ENCODE results near the gene RNF187. TPM values are rescaled to one million over a fixed set of nuclear protein-coding genes. Genes with fewer than 3 reads are reported as not detected.
A peak's percentile ranks its signal among the peaks of the same experiment; 100 is the strongest.

RNF187 gene
- total RNA-seq, 1 experiment from 2014 or later: 141 TPM

- TF ChIP-seq GRHL2 (CRISPR knock-in tag; IDR thresholded peaks at IDR 0.05; ENCODE audit: insufficient replicate concordance, severe bottlenecking) (no peak), FOXP4 (CRISPR knock-in tag; IDR thresholded peaks at IDR 0.05) (peak; percentile 97), RELA (CRISPR knock-in tag; IDR thresholded peaks at IDR 0.05; ENCODE audit: borderline replicate concordance) (no peak), HMGA2 (CRISPR knock-in tag; IDR thresholded peaks at IDR 0.05) (peak; percentile 2; the same call in 1 of the 2 replicates), GTF2I (CRISPR knock-in tag; conservative IDR thresholded peaks at IDR 0.05) (no peak)
Observed at GRCh38 chr1:228486596-228487335, 416 bp upstream of the RNF187 start (continued).

DNA sequence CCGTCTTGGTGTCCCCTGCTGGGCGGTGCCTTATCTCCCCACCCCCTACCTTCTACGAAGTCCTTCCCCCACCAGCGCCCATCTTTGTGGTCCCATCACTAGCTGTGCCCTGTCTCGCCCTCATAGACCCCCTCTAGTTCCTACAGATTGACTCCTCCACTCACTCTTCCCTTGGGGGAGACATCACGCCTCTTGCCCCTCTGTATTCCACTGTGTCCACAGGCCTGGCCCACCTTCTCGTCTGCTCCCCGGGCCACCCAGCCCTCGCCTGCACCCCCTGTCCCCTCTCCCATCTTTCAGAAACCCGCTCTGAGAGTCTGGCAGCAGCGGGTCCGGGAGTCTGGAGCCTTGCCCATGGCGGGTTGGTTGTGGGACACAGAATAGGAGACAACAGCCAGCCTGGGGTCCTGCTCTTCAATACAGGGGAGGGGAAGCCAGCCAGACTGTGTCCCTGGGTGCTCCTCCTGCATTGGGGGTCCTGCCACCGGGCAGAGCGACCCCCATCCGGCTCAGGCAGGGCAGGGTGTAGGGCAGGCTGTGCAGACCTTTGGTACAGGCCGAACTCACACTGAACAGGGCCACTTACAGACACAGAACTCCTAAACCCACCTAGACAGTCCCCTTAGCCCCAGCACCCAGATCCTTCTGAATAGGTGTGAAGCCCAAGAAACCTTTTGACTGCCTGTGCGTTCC is 1.1 kb downstream of the RNF187 start:
- ChIA-PET CTCF (no interaction called here), POLR2A (interaction anchor here (0.7 to 2.0 kb wide), 2 partner anchors 30 to 31 kb away, joined by 3 to 7 read pairs; a partner anchor contains a TSS)
- DNase-seq (ENCODE audit: low spot score) (no peak), ATAC-seq (no peak)
- H3K4me1 Mint-ChIP-seq: peaks cover 5% of the 10 kb centered on the region; the same call in 1 of the 2 replicates
- TF ChIP-seq GTF2I (CRISPR knock-in tag; conservative IDR thresholded peaks at IDR 0.05): no peak
- TF ChIP-seq ARID4B (CRISPR knock-in tag; IDR thresholded peaks at IDR 0.05; ENCODE audit: borderline replicate concordance): no peak
- TF ChIP-seq, protein P1, sequence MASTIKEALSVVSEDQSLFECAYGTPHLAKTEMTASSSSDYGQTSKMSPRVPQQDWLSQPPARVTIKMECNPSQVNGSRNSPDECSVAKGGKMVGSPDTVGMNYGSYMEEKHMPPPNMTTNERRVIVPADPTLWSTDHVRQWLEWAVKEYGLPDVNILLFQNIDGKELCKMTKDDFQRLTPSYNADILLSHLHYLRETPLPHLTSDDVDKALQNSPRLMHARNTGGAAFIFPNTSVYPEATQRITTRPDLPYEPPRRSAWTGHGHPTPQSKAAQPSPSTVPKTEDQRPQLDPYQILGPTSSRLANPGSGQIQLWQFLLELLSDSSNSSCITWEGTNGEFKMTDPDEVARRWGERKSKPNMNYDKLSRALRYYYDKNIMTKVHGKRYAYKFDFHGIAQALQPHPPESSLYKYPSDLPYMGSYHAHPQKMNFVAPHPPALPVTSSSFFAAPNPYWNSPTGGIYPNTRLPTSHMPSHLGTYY (CRISPR knock-in tag; IDR thresholded peaks at IDR 0.05): no peak
- TF ChIP-seq ZNF416 (CRISPR knock-in tag; IDR thresholded peaks at IDR 0.05): no peak
- TF ChIP-seq, protein P2, sequence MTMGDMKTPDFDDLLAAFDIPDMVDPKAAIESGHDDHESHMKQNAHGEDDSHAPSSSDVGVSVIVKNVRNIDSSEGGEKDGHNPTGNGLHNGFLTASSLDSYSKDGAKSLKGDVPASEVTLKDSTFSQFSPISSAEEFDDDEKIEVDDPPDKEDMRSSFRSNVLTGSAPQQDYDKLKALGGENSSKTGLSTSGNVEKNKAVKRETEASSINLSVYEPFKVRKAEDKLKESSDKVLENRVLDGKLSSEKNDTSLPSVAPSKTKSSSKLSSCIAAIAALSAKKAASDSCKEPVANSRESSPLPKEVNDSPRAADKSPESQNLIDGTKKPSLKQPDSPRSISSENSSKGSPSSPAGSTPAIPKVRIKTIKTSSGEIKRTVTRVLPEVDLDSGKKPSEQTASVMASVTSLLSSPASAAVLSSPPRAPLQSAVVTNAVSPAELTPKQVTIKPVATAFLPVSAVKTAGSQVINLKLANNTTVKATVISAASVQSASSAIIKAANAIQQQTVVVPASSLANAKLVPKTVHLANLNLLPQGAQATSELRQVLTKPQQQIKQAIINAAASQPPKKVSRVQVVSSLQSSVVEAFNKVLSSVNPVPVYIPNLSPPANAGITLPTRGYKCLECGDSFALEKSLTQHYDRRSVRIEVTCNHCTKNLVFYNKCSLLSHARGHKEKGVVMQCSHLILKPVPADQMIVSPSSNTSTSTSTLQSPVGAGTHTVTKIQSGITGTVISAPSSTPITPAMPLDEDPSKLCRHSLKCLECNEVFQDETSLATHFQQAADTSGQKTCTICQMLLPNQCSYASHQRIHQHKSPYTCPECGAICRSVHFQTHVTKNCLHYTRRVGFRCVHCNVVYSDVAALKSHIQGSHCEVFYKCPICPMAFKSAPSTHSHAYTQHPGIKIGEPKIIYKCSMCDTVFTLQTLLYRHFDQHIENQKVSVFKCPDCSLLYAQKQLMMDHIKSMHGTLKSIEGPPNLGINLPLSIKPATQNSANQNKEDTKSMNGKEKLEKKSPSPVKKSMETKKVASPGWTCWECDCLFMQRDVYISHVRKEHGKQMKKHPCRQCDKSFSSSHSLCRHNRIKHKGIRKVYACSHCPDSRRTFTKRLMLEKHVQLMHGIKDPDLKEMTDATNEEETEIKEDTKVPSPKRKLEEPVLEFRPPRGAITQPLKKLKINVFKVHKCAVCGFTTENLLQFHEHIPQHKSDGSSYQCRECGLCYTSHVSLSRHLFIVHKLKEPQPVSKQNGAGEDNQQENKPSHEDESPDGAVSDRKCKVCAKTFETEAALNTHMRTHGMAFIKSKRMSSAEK (CRISPR knock-in tag; IDR thresholded peaks at IDR 0.05; ENCODE audit: borderline replicate concordance): no peak
- TF ChIP-seq MLX (CRISPR knock-in tag; IDR thresholded peaks at IDR 0.05): no peak
- TF ChIP-seq ZNF425 (CRISPR knock-in tag; conservative IDR thresholded peaks at IDR 0.05): no peak
- TF ChIP-seq, protein P3, sequence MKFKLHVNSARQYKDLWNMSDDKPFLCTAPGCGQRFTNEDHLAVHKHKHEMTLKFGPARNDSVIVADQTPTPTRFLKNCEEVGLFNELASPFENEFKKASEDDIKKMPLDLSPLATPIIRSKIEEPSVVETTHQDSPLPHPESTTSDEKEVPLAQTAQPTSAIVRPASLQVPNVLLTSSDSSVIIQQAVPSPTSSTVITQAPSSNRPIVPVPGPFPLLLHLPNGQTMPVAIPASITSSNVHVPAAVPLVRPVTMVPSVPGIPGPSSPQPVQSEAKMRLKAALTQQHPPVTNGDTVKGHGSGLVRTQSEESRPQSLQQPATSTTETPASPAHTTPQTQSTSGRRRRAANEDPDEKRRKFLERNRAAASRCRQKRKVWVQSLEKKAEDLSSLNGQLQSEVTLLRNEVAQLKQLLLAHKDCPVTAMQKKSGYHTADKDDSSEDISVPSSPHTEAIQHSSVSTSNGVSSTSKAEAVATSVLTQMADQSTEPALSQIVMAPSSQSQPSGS (CRISPR knock-in tag; IDR thresholded peaks at IDR 0.05; ENCODE audit: borderline replicate concordance, low read depth): no peak
- TF ChIP-seq IRF2 (CRISPR knock-in tag; IDR thresholded peaks at IDR 0.05; ENCODE audit: borderline replicate concordance, low read depth): no peak
- TF ChIP-seq ESRRA (CRISPR knock-in tag; IDR thresholded peaks at IDR 0.05; ENCODE audit: borderline replicate concordance): no peak
- no peak for TF ChIP-seq ZNF219 (CRISPR knock-in tag; IDR thresholded peaks at IDR 0.05; ENCODE audit: borderline replicate concordance)
- H3K4me3 Mint-ChIP-seq: peak overlapping the region; percentile 83
- H3K27me3 Mint-ChIP-seq (ENCODE audit: low read depth): no peaks in the 10 kb centered on the region; the same call in 1 of the 2 replicates
- no peak overlapping the region for H3K27ac Mint-ChIP-seq
- no peaks in the 10 kb centered on the region for H3K9me3 Mint-ChIP-seq
- H3K36me3 Mint-ChIP-seq: peaks cover 27% of the 10 kb centered on the region

Data from WTC11 (cell line).